Endothelial cell of umbilical vein (primary cell): ENCODE measurements around the gene FANCL.

Source experiments
- POLR2A ChIP-seq: IDR thresholded peaks from 2 replicates; pipeline ENCODE4 v1.6.1; 2012; ENCODE audit warnings: low read depth, mild to moderate bottlenecking, control low read depth, low read length
- TF ChIP-seq, protein P1 (sequence below), 2 donors: IDR thresholded peaks; 1 replicate in 1 of 2; 2 replicates in 1 of 2; pipeline ENCODE4 v1.5.1; 2011; ENCODE audit warnings: low read length in 2 of 2, mild to moderate bottlenecking in 2 of 2, moderate library complexity in 2 of 2, control low read depth in 1 of 2, inconsistent platforms in 1 of 2, low read depth in 1 of 2; ENCODE audit not compliant: insufficient read depth in 1 of 2; ENCODE audit errors: extremely low read depth in 1 of 2

DNA sequence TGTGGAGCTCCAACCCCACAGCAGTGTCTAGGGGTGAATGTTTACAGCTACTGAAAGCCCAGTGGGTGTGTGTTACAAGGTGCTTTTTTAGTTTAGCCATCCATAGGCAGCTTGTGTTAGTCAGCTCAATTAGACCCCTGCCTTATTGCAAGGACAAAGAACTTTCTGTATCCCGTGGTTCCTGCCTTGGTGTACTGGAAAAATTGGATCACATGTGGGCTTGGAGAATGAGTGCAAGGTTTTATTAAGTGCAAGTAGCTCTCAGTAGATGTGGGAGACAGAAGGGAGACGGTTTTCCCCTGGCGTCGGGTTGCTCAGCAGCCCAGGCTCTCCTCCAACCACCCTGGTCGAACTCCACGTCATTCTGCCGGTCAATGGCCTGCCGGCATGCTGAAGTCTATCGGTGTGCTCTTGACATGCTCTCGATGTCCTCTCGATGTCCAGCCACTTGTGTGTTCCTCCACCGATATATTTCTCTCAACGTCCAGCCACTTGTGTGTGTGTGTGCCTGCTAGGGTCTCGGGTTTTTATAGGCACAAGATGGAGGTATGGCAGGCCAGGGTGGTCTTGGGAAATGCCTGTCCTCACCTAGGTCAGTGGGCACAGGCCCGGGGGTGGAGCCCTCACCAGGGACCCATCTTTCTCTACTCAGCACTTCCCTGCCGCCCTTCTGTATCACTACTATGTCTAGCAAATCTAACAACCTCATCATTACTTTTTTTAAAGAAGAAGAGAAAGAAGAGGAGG is 13.8 kb downstream of the FANCL start:
- TF ChIP-seq POLR2A = no peak
- TF ChIP-seq, protein P1, sequence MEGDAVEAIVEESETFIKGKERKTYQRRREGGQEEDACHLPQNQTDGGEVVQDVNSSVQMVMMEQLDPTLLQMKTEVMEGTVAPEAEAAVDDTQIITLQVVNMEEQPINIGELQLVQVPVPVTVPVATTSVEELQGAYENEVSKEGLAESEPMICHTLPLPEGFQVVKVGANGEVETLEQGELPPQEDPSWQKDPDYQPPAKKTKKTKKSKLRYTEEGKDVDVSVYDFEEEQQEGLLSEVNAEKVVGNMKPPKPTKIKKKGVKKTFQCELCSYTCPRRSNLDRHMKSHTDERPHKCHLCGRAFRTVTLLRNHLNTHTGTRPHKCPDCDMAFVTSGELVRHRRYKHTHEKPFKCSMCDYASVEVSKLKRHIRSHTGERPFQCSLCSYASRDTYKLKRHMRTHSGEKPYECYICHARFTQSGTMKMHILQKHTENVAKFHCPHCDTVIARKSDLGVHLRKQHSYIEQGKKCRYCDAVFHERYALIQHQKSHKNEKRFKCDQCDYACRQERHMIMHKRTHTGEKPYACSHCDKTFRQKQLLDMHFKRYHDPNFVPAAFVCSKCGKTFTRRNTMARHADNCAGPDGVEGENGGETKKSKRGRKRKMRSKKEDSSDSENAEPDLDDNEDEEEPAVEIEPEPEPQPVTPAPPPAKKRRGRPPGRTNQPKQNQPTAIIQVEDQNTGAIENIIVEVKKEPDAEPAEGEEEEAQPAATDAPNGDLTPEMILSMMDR (IDR thresholded peaks at IDR 0.05; ENCODE audit: extremely low read depth in 1 of 2, insufficient read depth in 1 of 2, low read depth in 1 of 2, low read length in 2 of 2) = no peak
